Thyroid gland (tissue), 4 donors: ENCODE measurements around the gene CENPF. TPM values are rescaled to one million over a fixed set of nuclear protein-coding genes. Genes with fewer than 3 reads are reported as not detected.

Experiments
- DNase-seq, 2 donors: peaks; one replicate each; pipeline ENCODE4 v3.0.0-alpha.2; 2019
- H3K27ac ChIP-seq, 3 donors: fragments of 200-600 bp; sonication (generic); 1 replicate in 2 of 3; 2 replicates in 1 of 3; pipeline ENCODE4 v1.5.1; 2016 to 2019; ENCODE audit warnings: mild to moderate bottlenecking in 1 of 3, moderate library complexity in 1 of 3
- H3K27me3 ChIP-seq: fragments of 200-600 bp; sonication (generic); one replicate; pipeline ENCODE4 v1.5.1; 2019
- H3K36me3 ChIP-seq, 2 donors: fragments of 200-600 bp; sonication (generic); one replicate each; pipeline ENCODE4 v1.5.1; 2016 to 2019
- H3K4me1 ChIP-seq, 2 donors: fragments of 200-600 bp; sonication (generic); one replicate each; pipeline ENCODE4 v1.5.1; 2017 to 2019
- H3K4me3 ChIP-seq, 3 donors: fragments of 200-600 bp; sonication (generic); replicated peaks in 1 of 3; 1 replicate in 2 of 3; 2 replicates in 1 of 3; pipeline ENCODE4 v1.5.1; 2016; ENCODE audit warnings: mild to moderate bottlenecking in 1 of 3
- H3K9me3 ChIP-seq: fragments of 200-600 bp; sonication (generic); one replicate; pipeline ENCODE4 v1.5.1; 2017
- POLR2A ChIP-seq, 2 donors: fragments of 450-650 bp; IDR thresholded peaks; one replicate each; pipeline ENCODE4 v1.6.1; 2017; ENCODE audit warnings: antibody characterized with exemption in 2 of 2, mild to moderate bottlenecking in 2 of 2, moderate library complexity in 1 of 2
- WGBS, 2 donors: methylation state at CpG; one replicate each; pipeline ENCODE4 v1.1.5; 2017; 5-methylcytosine and 5-hydroxymethylcytosine counted together
- intact Hi-C: fragments of 100-400 bp; cut with DNase I; formaldehyde crosslinking; loops from one replicate; pipeline ENCODE4 v1.15.1; 2023
- total RNA-seq, 4 donors: library from RNA; depleted of rRNA; stranded (reverse); fragments of >200 nt; gene quantifications; one replicate each; pipeline ENCODE4 v1.2.3, GENCODE V29; 2016
- TF ChIP-seq, protein P1 (sequence below), 6 experiments: fragments of 200-600 bp in 3 of 6; fragments of 450-650 bp in 3 of 6; sonication (generic) in 3 of 6; IDR thresholded peaks; one replicate each; pipeline ENCODE4 v1.5.1; 2016 to 2019; ENCODE audit warnings: antibody characterized with exemption in 6 of 6, mild to moderate bottlenecking in 2 of 6, inconsistent platforms in 1 of 6, moderate library complexity in 1 of 6

The CENPF gene
- total RNA-seq, 4 donors from 2014 or later, result 0.27 to 1.0 (median 0.55) TPM

GRCh38 chr1:214694769-214695168 is 91.8 kb downstream of the CENPF start:
- TF ChIP-seq POLR2A (IDR thresholded peaks at IDR 0.05), result no peak
- TF ChIP-seq, protein P1, sequence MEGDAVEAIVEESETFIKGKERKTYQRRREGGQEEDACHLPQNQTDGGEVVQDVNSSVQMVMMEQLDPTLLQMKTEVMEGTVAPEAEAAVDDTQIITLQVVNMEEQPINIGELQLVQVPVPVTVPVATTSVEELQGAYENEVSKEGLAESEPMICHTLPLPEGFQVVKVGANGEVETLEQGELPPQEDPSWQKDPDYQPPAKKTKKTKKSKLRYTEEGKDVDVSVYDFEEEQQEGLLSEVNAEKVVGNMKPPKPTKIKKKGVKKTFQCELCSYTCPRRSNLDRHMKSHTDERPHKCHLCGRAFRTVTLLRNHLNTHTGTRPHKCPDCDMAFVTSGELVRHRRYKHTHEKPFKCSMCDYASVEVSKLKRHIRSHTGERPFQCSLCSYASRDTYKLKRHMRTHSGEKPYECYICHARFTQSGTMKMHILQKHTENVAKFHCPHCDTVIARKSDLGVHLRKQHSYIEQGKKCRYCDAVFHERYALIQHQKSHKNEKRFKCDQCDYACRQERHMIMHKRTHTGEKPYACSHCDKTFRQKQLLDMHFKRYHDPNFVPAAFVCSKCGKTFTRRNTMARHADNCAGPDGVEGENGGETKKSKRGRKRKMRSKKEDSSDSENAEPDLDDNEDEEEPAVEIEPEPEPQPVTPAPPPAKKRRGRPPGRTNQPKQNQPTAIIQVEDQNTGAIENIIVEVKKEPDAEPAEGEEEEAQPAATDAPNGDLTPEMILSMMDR (IDR thresholded peaks at IDR 0.05), result no peak
- H3K27ac ChIP-seq, result no peak overlapping the region
- no peaks in the 10 kb centered on the region for H3K27me3 ChIP-seq
- H3K4me1 ChIP-seq, result no peaks in the 10 kb centered on the region
- H3K4me3 ChIP-seq, result no peak overlapping the region
- 80 to 94% methylated on average over 4 of the region's 4 CpGs for WGBS, 2 donors
- intact Hi-C loops, result no loop called here
- no peak for DNase-seq
- no peaks in the 10 kb centered on the region for H3K9me3 ChIP-seq
- no peaks in the 10 kb centered on the region for H3K36me3 ChIP-seq

DNA sequence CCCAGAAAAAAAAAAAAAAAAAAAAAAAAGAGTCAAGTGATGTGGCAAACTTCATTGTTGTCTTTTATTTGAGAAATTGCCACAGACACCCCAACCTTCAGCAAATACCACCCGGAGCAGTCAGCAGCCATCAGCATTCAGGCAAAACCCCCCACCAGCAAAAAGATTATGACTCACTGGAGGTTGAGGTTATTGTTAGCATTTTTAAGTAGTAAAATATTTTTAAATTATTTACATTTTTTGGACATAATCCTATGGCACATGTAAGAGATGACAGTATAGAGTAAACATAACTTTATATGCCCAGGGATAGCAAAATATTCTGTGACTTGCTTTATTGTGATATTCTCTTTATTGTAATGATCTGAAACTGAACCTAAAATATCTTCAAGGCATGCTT is 95.6 kb downstream of the CENPF start:
- intact Hi-C loops, result no loop called here
- no peak for DNase-seq
- H3K4me3 ChIP-seq, result no peak overlapping the region
- no peaks in the 10 kb centered on the region for H3K36me3 ChIP-seq
- no peaks in the 10 kb centered on the region for H3K27me3 ChIP-seq
- TF ChIP-seq, protein P1 (IDR thresholded peaks at IDR 0.05), result no peak
- TF ChIP-seq POLR2A (IDR thresholded peaks at IDR 0.05), result no peak
- H3K27ac ChIP-seq, result no peak overlapping the region
- H3K9me3 ChIP-seq, result no peaks in the 10 kb centered on the region
- no peaks in the 10 kb centered on the region for H3K4me1 ChIP-seq
- WGBS, 2 donors, result 88 to 97% methylated on average over 1 of the region's 1 CpG

GRCh38 chr1:214700437-214700836 is 97.4 kb downstream of the CENPF start:
- no peaks in the 10 kb centered on the region for H3K9me3 ChIP-seq
- H3K4me3 ChIP-seq, result no peak overlapping the region
- TF ChIP-seq POLR2A (IDR thresholded peaks at IDR 0.05), result no peak
- TF ChIP-seq, protein P1 (IDR thresholded peaks at IDR 0.05), result no peak
- no peak for DNase-seq
- H3K36me3 ChIP-seq, result no peaks in the 10 kb centered on the region
- WGBS, 2 donors, result 49 to 70% methylated on average over 4 of the region's 4 CpGs
- no peaks in the 10 kb centered on the region for H3K27me3 ChIP-seq
- intact Hi-C loops, result no loop called here
- H3K4me1 ChIP-seq, result no peaks in the 10 kb centered on the region
- no peak overlapping the region for H3K27ac ChIP-seq

DNA sequence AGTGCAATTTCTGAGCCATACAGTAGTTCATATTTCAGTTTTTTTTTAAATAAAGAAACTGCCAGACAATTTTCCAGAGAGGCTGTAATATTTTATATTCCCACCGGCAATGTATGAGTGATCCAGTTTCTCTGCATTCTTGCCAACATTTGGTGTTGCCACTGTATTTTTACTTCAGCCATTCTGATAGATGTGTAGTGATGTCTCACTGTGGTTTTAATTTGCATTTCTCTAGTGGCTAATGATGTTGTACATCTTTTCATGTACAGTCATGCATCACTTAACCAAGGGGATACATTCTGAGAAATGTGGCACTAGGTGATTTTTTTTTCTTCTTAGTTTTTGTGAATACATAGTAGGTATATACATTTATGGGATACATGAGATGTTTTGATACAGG is 99.6 kb downstream of the CENPF start:
- no peaks in the 10 kb centered on the region for H3K36me3 ChIP-seq
- no peak for TF ChIP-seq POLR2A (IDR thresholded peaks at IDR 0.05)
- TF ChIP-seq, protein P1 (IDR thresholded peaks at IDR 0.05), result no peak
- no peak for DNase-seq
- H3K4me3 ChIP-seq, result no peak overlapping the region
- no peak overlapping the region for H3K27ac ChIP-seq
- intact Hi-C loops, result no loop called here
- H3K4me1 ChIP-seq, result no peaks in the 10 kb centered on the region
- H3K9me3 ChIP-seq, result no peaks in the 10 kb centered on the region
- no peaks in the 10 kb centered on the region for H3K27me3 ChIP-seq
- WGBS, 2 donors, result 79 to 93% methylated on average over 1 of the region's 1 CpG

- Histone ChIP-seq H3K36me3 (no peaks in the 10 kb centered on the region), H3K27me3 (no peaks in the 10 kb centered on the region), H3K4me1 (no peaks in the 10 kb centered on the region), H3K4me3 (no peak overlapping the region), H3K27ac (no peak overlapping the region), H3K9me3 (no peaks in the 10 kb centered on the region)
- intact Hi-C loops, result no loop called here
- DNase-seq, result no peak
- no peak for TF ChIP-seq POLR2A (IDR thresholded peaks at IDR 0.05)
- TF ChIP-seq, protein P1 (IDR thresholded peaks at IDR 0.05), result no peak
- 73 to 82% methylated on average over 11 of the region's 11 CpGs for WGBS, 2 donors
These were observed 104.5 kb downstream of the CENPF start for GRCh38 chr1:214707306-214708087.
